HG02870 (cell line): ENCODE results near the gene COMMD3.

ENCODE experiments used
- ATAC-seq: cut with Tn5 transposase; IDR thresholded peaks from one replicate; pipeline ENCODE4 v1.9.1; 2021; ENCODE audit warnings: mild to moderate bottlenecking, moderate library complexity; ENCODE audit not compliant: unreplicated experiment

Gene COMMD3

DNA sequence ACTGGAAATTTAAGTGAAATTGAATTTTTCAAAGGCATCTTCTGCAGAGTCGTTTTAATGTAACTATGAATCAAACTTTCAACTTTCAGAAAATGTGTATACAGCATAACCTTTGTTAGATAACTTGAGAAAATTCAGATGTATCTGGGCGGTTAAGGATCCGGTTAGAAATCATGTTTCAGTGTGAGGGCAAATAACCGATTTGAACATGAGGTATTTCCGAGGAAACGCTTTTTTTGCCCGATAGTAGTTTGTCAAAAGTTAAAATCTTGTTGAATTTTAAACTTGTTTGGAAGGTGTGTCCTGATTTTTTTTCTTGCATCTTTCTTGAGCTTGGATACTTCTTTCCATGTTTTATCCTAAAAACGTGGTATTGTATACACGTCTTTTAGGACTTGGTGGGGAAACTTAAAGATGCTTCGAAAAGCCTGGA is 3.4 kb downstream of the COMMD3 start:
- no peak for ATAC-seq

DNA sequence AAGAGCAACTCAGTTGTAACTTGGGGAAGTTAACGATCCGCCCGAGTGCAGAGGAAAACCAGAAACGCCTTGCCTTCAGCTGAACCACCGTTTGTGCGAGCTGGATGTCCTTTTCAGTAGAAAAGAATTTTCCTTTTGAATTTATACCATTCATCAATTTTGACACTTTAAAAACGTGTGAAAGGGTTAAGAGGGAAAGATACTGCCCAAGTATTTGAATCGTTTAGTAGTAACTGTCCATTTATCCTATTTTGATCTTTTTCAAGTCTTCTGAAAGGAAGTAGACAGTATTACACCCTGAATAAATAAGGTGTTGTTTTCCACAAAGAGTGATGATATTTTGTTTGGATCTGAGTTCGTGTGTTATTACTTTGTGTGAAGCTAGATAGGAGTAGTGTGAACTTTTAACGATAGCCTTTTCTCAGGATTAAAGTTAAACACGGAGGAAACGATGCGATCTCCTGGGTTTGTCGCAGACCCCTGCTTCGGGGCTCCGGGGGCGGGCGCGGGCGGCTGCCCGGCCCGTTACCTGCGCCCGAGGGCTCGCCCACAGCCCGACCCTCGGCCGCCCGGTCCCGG is 3.9 kb downstream of the COMMD3 start:
- ATAC-seq: no peak

DNA sequence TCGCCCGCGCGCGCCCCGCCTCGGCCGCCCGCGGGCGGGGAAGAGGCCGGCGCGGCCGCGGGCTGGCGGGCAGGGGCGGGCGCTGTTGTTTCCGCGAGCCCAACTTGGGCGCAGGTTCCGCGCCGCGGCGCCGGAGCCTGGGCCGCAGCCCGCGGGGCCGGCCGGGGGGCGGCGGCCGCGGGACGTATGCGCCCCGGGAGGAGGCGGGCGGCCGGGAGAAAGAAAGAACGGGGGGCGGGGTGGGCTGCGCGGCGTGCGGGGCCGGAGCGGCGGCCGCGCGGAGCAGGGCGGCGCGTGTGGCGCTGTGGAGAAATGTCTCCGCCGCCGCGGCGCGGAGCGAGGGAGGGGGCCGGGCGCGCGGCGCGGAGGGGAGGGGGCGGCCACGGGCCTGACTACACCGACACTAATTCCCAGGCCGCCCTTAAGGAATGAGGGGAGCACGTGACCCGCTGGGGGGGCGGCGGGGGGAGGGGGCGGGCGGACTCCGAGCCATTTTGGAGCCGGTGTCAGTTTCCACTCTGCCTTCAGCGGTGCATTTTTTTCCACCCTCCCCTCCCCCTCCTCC is 4.5 kb downstream of the COMMD3 start, which contains the start of gene BMI1:
BMI1 (plus strand) TSS at position 509 of the 565 bp plus-strand sequence. CDS start 5,351 bp downstream, outside the sequence.
- peak; percentile 14 for ATAC-seq

DNA sequence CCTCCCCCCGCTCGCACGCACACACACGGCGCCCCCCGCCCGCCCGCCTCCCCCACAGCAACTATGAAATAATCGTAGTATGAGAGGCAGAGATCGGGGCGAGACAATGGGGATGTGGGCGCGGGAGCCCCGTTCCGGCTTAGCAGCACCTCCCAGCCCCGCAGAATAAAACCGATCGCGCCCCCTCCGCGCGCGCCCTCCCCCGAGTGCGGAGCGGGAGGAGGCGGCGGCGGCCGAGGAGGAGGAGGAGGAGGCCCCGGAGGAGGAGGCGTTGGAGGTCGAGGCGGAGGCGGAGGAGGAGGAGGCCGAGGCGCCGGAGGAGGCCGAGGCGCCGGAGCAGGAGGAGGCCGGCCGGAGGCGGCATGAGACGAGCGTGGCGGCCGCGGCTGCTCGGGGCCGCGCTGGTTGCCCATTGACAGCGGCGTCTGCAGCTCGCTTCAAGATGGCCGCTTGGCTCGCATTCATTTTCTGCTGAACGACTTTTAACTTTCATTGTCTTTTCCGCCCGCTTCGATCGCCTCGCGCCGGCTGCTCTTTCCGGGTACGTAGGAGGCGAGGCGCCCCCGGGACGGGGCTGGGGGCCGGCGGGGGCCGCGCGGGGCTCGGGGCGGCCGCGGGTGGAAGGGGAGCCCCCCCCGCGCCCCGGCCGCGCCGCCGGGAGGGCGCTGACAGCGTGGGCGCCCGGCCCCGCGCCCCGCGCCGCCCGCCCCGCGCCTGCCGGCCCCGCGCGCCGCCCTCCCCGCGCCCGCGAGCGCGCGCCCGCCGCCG is 5.2 kb downstream of the COMMD3 start:
- no peak for ATAC-seq

DNA sequence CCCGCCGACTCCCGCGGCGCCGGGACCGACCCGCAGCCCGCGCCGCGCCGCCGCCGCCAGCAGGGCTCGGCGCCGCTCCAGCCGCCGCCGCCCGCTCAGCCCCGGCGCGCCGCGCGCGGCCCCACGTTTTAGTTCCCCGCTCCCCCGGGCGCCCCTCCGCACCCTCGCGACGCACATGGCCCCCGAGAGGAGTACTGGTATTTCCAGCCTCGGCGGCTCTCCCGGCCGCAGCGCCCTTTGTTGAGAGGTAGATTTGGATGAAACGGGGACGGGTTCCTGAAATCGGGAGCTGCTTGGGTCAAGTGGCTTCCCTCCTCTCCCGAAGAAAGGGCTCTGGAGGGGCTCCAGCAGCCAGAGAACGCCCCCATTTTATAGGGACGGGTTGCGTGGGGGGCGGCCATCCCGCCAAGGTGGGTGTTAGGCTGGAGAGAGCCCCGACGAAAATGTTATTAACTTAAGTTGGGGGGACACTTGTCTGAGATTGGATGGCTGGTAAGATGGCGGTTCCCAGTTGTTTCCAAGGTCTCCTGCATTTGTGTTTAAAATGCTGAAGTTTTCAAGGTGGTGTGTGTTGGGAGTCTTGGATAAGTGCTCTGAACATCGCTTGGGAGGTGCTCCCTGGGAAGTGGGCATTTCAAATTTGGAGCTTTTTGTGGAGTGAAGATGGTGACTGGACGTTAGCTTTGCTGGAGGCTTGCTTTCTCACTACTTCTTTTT is 5.9 kb downstream of the COMMD3 start:
- ATAC-seq: no peak

DNA sequence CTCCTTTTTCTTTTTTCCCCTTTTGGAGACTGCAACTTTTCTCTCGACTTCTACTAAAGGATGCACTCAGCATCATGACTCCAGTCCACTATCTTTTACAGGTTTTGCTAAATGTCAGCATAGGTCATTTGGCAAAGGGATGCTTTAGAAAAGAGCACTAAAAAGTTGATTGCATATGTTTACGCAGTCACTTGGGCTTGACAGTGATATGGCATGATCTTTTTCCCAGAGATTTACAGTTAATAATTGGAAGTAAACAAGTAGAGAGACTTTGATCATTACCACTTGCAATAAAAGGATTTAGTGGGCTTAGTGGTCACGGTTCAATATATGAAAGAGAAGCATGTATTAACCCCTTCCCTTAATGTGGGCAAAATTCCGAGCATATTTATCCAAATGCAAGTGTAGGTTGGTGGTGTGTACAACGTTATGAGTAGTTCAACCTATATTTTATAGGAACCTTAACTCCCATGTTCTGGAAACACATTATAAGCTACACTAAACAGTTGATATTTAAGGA is 6.5 kb downstream of the COMMD3 start:
- no peak for ATAC-seq

DNA sequence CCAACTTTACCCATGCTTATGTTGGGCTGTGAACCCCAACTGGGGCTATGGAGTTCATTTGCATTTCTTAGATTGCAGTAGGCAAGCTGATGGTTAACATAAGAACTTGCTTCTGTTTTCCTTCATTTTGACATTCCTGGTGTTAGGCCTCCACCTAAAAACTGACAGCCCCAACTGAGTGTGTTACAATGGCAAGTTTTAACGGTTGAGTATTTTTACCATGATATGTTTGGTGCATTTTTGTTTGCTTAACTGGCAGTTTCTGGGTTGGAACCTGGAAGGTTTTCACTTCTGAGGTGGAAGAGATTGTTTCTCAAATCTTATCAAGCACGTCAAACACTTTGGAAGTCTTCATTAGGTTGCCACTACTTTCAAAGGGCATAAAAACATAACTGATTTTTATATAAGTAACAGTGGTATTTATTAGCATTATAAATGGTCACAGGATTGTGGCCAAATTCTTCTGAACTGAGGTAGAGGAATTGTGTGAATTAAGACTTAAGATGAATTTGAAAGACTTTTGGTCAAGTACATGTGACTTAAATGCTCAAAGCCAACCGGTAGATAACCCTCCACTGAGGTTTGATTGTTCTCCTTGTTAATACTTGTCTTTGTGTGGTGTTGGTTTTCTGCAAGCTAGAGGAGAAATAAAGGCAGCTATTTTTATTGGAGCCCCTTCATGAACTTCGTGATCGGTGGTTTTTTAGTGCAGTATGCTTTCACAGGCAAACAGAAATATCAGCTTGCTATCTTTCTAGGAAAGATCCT is 7.5 kb downstream of the COMMD3 start:
- ATAC-seq: no peak

DNA sequence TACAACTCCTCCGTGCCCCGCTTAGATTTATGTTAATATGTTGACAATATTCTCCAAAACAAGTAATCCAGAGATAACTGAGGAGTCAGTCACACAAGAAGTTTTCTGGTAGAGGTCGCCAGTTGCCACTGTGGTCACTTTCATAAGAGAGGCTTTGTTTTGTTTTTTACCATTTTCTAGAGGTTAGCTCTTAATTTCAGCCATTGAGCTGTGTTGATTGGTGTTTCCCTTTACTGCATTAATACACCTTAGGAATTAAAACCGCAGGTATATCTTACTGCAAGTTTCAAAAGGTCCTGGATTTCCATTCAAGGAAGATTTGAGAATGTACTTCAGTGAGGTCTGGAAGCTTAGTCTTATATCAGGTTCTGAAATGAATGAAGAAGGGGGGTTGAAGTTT is 8.2 kb downstream of the COMMD3 start:
- ATAC-seq: no peak

DNA sequence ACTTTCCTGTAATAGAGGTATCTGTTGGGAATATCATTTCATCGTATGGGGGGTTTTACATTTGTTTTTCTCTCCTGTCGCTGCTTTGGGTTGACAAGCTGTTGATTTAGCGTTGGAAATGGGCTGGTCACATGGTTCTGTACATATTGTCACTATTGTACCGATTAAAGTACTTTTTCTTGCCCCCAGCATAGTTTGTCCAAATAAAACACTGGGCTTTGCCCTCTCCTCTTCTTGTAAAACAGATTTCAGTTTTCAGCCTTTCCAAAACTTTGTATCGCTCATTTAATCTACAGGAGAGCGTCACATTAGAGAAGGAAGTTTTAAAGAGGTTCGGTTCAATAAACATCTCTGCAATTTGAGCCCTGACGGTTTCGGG is 8.7 kb downstream of the COMMD3 start:
- ATAC-seq: no peak

DNA sequence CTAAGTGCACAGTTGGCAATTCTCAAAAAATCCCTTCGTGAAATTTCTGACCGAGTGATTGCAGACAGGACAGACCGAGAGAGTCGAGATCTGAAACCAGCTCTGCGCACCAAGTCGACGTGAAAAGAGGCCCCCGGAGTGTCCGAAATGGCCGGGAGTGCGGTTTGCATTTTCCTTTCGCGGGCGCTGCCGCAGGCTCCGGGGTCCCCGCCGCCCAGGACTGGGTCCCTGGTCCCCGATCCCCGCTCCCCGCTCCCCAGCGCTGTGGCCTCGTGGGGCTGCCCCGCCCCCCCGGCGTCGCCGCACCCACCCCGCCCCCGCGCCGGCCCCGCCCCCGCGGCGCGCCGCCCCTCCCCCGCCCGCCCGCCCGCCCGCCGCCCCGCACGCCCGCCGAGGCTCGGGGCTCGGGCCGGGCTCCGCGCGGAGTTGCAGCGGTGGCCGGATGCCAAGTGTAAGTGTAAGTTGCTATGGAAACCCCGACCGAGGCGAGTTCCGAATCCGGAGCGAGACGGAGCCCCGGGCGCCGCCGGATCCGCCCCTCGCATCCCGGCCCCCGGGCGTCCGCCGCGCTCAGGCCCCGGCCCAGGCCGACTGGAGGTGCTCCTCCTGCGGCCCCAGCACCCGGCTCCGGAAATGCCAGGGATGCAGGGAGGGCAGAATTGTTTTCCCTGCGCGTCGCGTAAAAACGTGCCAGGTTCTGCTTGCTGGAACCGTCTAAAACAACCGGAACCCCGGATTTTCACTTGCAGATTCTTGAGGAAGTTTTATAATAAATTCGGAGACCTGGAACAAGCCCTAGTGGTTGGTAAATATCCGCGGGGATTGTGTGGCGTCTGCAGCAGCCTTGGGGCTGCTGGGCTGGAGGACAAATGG is 9.3 kb downstream of the COMMD3 start:
- peak; percentile 55 for ATAC-seq

DNA sequence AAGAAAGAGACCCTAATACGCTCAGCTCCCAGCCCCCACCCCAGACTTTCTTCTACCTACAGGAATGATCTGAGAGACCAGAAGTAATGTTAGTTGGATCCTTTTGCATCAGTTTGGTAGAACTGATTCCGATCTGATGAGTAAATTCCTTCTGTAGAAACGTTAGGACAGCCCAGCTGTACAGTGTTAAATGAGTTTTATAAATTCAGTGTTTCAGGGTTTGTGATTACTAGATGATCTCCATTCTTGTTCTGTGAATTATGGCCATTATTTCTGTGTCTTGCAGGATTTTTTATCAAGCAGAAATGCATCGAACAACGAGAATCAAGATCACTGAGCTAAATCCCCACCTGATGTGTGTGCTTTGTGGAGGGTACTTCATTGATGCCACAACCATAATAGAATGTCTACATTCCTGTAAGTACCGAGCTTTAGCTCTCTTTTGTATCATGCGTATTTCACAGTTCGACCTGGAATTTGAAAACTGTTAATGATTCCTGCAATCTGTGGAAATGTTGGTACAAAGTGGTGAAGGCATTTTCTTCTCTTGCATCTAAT is 10.0 kb downstream of the COMMD3 start:
- ATAC-seq: no peak

DNA sequence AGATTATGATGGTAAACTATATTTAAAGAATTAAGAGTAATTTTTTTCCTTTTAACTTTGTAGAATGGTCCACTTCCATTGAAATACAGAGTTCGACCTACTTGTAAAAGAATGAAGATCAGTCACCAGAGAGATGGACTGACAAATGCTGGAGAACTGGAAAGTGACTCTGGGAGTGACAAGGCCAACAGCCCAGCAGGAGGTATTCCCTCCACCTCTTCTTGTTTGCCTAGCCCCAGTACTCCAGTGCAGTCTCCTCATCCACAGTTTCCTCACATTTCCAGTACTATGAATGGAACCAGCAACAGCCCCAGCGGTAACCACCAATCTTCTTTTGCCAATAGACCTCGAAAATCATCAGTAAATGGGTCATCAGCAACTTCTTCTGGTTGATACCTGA is 13.0 kb downstream of the COMMD3 start:
- ATAC-seq: no peak

DNA sequence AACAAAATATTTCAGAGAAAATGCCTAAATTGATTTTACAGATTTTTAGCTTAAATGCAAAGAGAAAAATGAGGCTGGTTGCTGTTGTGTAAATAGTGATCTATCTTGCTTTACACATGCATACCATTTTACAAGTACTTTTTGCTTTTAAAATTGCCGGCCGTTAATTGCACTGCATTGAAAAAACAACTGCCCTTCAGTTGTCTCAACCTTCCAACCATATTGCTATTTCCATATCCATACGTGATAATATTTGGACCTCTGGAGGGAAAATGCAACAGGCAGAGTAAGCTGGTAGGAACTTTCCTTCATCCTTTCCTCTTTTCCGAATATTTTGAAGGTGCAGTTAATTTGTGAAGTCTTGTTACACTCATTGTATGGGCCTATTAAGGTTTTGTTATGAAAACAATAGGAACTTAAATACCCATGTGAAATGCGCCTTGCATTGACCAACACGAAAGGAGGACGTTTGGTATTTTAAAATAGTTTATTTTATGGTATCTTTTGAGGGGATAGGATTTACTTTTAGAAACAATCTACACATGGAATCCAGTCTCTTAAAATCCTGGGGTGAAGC is 16.0 kb downstream of the COMMD3 start:
- no peak for ATAC-seq

DNA sequence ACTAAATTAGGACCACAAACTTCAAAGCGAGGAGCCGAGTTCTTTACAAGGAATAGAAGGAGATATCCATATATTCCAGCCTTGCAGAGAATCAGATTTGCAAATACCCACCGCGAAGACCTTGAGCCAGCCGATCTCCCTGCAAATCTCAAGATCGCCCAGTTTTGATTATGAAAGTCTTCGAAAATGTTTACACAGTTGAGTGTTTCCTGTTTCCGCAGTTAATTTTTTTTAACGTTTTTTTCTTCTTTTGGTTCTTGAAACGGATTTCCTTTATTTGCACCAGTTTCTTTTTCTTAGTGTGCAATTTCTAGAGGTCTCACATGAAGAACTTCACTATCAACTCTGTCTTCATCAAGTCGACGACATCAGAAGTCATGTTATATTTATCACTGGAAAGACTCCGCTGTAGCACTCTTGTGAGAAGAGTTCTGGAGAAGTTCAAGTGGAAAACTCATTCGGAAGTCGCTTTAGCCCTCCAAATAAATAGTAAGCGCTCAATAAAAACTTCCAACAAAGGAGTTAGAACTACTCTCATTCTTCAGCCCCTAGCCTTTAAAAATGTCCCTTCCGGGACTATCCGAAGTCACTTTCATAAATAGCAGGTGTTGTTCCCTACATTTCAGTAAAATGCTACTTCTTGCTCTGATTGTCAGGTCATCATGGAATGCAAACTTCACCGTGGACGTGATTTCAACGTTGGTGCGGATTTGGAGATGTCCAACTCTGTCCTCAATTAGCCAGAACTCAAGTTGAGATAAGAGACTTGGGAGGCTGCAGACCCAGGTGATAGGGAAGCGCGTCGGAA is 17.2 kb downstream of the COMMD3 start:
- no peak for ATAC-seq

DNA sequence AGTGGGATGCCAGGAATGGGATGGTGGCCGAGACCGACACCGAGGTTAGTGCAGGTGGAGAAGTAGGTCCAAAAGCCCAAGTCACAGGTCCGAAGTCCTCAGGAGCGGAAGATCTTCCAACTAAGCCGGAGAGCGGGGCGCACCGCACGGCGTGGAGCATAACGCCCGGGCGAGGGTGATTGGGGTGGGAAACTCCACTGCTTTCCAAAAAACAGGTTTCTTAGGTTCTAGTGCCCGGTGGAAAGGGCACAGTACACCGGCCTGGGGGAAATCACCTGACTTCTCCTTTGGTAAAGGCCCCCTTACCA is 17.7 kb downstream of the COMMD3 start:
- no peak for ATAC-seq

DNA sequence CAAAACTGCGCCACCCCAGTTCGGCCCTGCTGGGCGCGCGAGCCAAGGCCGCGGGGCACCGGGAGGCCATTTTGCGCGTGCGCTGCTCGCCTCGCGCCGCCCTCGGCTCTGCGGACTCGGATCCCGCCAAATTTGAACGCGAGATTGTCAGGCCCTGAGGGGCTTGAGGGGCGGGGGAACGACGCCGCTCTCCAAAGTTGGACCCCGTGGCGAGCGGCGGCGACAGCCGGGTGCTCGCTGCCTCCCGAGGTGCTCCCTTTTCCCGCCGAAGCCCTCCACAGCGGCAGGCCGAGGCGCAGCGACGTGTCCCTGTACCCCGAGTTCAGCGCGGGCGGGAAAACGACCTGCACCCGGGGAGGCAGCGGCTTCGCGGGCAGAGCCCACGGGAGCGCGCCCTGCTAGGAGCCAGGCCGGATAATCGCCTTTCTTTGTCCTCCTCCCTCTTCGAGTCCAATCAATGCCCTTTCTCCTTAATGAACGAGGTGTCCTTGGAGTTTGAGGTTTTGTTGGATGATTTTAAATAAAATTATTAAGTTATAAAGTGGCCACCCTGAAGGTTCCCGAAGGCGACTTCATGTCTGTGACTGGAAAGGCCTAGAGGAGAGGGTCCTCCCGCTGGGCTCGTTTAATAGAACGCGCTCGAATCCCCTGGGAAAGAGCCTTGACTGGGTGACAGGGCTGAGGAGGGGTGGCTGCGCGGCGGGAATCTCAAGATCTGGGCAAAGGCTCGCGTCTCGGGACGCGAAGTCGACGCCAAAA is 18.4 kb downstream of the COMMD3 start:
- no peak for ATAC-seq

DNA sequence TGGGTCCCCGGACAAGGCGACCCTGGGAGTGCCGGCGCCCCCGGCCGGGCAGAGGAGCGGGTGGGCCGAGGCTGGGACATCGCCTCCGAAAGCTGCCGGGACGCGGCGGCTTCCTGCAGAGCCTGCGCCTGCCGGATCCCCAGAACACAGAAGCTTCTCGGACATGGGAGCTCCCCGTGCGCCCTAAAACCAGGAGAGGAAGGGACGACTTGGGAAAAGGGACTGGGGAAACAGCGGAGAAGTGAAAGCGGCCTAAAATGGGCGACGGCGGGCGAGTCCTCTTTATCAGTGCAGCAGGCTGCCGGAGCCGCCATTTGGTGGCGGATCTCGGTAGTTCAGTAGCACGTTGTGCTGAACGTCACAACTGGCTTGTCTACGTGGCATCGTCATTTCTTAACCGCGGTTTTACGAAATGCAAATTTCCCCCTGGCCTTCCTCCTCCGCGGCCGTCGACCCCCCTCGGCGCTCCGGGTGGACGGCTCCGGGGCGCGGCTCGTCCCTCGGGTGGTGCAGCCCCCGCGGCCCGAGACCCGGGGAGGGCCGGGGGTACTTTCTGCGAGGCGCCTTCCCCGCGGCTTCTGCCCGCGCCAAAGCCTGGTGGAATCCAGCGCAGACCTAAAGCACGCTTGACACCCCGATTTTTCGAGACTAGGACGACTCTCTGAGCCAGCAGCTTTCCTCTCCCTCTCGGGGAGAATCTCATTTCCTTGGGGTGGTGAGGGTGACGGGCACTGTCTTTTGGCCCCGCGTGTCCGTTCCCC is 19.2 kb downstream of the COMMD3 start:
- peak; percentile 50 for ATAC-seq
